IMR-90 (cell line): ENCODE data around the gene SASH3. TPM values are rescaled to one million over a fixed set of nuclear protein-coding genes. Genes with fewer than 3 reads are reported as not detected.

ENCODE experiments used
- ATAC-seq: fragments of 200-7000 bp; cut with Tn5 transposase; 2 replicates; pipeline ENCODE4 v1.9.1; 2020; ENCODE audit warnings: low read depth, mild to moderate bottlenecking, moderate library complexity
- BruUV-seq: library from RNA; stranded (reverse); fragments of 400-500 nt; replicated peaks from 2 replicates; lab custom pipeline; 2021; lab: Mats Ljungman, UMichigan
- CTCF ChIA-PET: fragments of 300-600 bp; formaldehyde crosslinking; extraction: SDS; loops from one replicate; lab custom pipeline; 2021; ENCODE audit warnings: antibody characterized with exemption; lab: Yijun Ruan, JAX
- POLR2A ChIA-PET: fragments of 300-600 bp; sonication (Branson Sonifier 250); formaldehyde crosslinking; loops from one replicate; lab custom pipeline; 2022; ENCODE audit warnings: antibody characterized with exemption; ENCODE audit not compliant: unreplicated experiment; lab: Charles Lee
- DNase-seq: peaks from one replicate; pipeline ENCODE4 v3.0.0; 2013
- H2AFZ ChIP-seq: replicated peaks from 2 replicates; pipeline ENCODE3; 2013; ENCODE audit warnings: low read length, mild to moderate bottlenecking; ENCODE audit not compliant: poor library complexity
- H2AK5ac ChIP-seq: 2 replicates; pipeline ENCODE4 v1.6.1; 2013; ENCODE audit warnings: low read depth, low read length, inconsistent platforms
- H2AK9ac ChIP-seq: replicated peaks from 2 replicates; pipeline ENCODE3; 2013; ENCODE audit warnings: mild to moderate bottlenecking, low read depth, low read length, moderate library complexity; ENCODE audit not compliant: poor library complexity
- H2BK120ac ChIP-seq: 2 replicates; pipeline ENCODE4 v1.6.1; 2013; ENCODE audit warnings: low read depth, low read length, inconsistent platforms
- H2BK15ac ChIP-seq: 3 replicates; pipeline ENCODE4 v1.6.1; 2013; ENCODE audit warnings: low read depth, low read length, inconsistent platforms
- H2BK20ac ChIP-seq: 2 replicates; pipeline ENCODE4 v1.6.1; 2013; ENCODE audit warnings: low read depth, mild to moderate bottlenecking, inconsistent platforms, low read length, moderate library complexity
- H2BK5ac ChIP-seq: 2 replicates; pipeline ENCODE4 v1.6.1; 2013; ENCODE audit warnings: mild to moderate bottlenecking, low read depth, low read length, inconsistent platforms; ENCODE audit not compliant: poor library complexity, severe bottlenecking
- H3K14ac ChIP-seq: replicated peaks from 2 replicates; pipeline ENCODE4 v1.6.1; 2013; ENCODE audit warnings: low read depth, low read length, inconsistent platforms
- H3K18ac ChIP-seq: 2 replicates; pipeline ENCODE4 v1.6.1; 2013; ENCODE audit warnings: low read depth, low read length, control low read depth
- H3K23ac ChIP-seq: 2 replicates; pipeline ENCODE4 v1.6.1; 2013; ENCODE audit warnings: low read depth, low read length, inconsistent platforms
- H3K27ac ChIP-seq: 2 replicates; pipeline ENCODE4 v1.5.1; 2013; ENCODE audit warnings: mild to moderate bottlenecking, control low read depth, low read length; ENCODE audit not compliant: insufficient read depth
- H3K27me3 ChIP-seq: 2 replicates; pipeline ENCODE4 v1.6.1; 2013; ENCODE audit warnings: low read length; ENCODE audit not compliant: control insufficient read depth, insufficient read depth
- H3K36me3 ChIP-seq: 2 replicates; pipeline ENCODE4 v1.6.1; 2013; ENCODE audit warnings: low read length, mixed read lengths; ENCODE audit not compliant: control insufficient read depth, insufficient read depth
- H3K4ac ChIP-seq: 2 replicates; pipeline ENCODE4 v1.6.1; 2013; ENCODE audit warnings: low read depth, low read length, inconsistent platforms
- H3K4me1 ChIP-seq: 2 replicates; pipeline ENCODE4 v1.6.1; 2013; ENCODE audit warnings: low read length, mixed read lengths; ENCODE audit not compliant: control insufficient read depth, insufficient read depth
- H3K4me2 ChIP-seq: 2 replicates; pipeline ENCODE4 v1.6.1; 2013; ENCODE audit warnings: low read depth, mild to moderate bottlenecking, control low read depth, low read length, moderate library complexity
- H3K4me3 ChIP-seq: 2 replicates; pipeline ENCODE4 v1.5.1; 2013; ENCODE audit warnings: low read depth, mild to moderate bottlenecking, control low read depth, low read length, moderate library complexity; ENCODE audit not compliant: insufficient read depth
- H3K56ac ChIP-seq: 2 replicates; pipeline ENCODE4 v1.6.1; 2013; ENCODE audit warnings: low read length, inconsistent platforms; ENCODE audit not compliant: insufficient read depth; ENCODE audit errors: extremely low read depth
- H3K79me1 ChIP-seq, 2 experiments: 2 replicates each; pipeline ENCODE4 v1.6.1; 2013; ENCODE audit warnings: low read length in 2 of 2, inconsistent platforms in 1 of 2, low read depth in 1 of 2
- H3K9ac ChIP-seq: 2 replicates; pipeline ENCODE4 v1.6.1; 2013; ENCODE audit warnings: low read depth, low read length, control low read depth
- H3K9me1 ChIP-seq: 2 replicates; pipeline ENCODE4 v1.6.1; 2013; ENCODE audit warnings: low read length, inconsistent platforms; ENCODE audit not compliant: insufficient read depth
- H3K9me3 ChIP-seq: 2 replicates; pipeline ENCODE4 v1.6.1; 2013; ENCODE audit warnings: low read length; ENCODE audit not compliant: control insufficient read depth, insufficient read depth
- H4K20me1 ChIP-seq: 2 replicates; pipeline ENCODE4 v1.6.1; 2013; ENCODE audit warnings: low read length, inconsistent platforms; ENCODE audit not compliant: insufficient read depth
- H4K5ac ChIP-seq: 2 replicates; pipeline ENCODE4 v1.6.1; 2013; ENCODE audit warnings: mild to moderate bottlenecking, low read depth, low read length, control low read depth
- H4K8ac ChIP-seq, 2 experiments: 2 replicates each; pipeline ENCODE4 v1.6.1; 2013; ENCODE audit warnings: low read depth in 2 of 2, low read length in 2 of 2, control low read depth in 1 of 2, inconsistent platforms in 1 of 2
- H4K91ac ChIP-seq: 2 replicates; pipeline ENCODE4 v1.6.1; 2013; ENCODE audit warnings: low read depth, low read length, inconsistent platforms; ENCODE audit not compliant: insufficient read depth
- CEBPB ChIP-seq: IDR thresholded peaks from 2 replicates; pipeline ENCODE4 v1.6.1; 2012; ENCODE audit warnings: low read depth, low read length, improper control_type of control experiment
- CHD1 ChIP-seq: IDR thresholded peaks from 2 replicates; pipeline ENCODE4 v1.6.1; 2012; ENCODE audit warnings: low read depth, low read length, improper control_type of control experiment
- CTCF ChIP-seq: conservative IDR thresholded peaks from 2 replicates; pipeline ENCODE4 v1.5.1; 2012; ENCODE audit warnings: mild to moderate bottlenecking, low read depth, low read length, improper control_type of control experiment
- ELK1 ChIP-seq: fragments of 150-350 bp; IDR thresholded peaks from 2 replicates; pipeline ENCODE4 v1.6.1; 2016; ENCODE audit warnings: low read depth, mild to moderate bottlenecking, low read length, moderate library complexity, borderline replicate concordance
- FOS ChIP-seq: fragments of 150-350 bp; IDR thresholded peaks from 2 replicates; pipeline ENCODE4 v1.6.1; 2016; ENCODE audit warnings: low read depth, low read length
- MAFK ChIP-seq: IDR thresholded peaks from 2 replicates; pipeline ENCODE4 v1.6.1; 2012; ENCODE audit warnings: low read depth, low read length, improper control_type of control experiment
- MAZ ChIP-seq: IDR thresholded peaks from 2 replicates; pipeline ENCODE4 v1.6.1; 2012; ENCODE audit warnings: low read depth, mild to moderate bottlenecking, low read length, improper control_type of control experiment, moderate library complexity, borderline replicate concordance
- MXI1 ChIP-seq: IDR thresholded peaks from 2 replicates; pipeline ENCODE4 v1.6.1; 2012; ENCODE audit warnings: low read depth, mild to moderate bottlenecking, low read length, moderate library complexity, borderline replicate concordance
- POLR2A ChIP-seq: IDR thresholded peaks from 2 replicates; pipeline ENCODE4 v1.6.1; 2012; ENCODE audit warnings: mild to moderate bottlenecking, low read depth, low read length
- RAD21 ChIP-seq: IDR thresholded peaks from 2 replicates; pipeline ENCODE4 v1.6.1; 2012; ENCODE audit warnings: low read length, improper control_type of control experiment
- RCOR1 ChIP-seq: IDR thresholded peaks from 2 replicates; pipeline ENCODE4 v1.6.1; 2012; ENCODE audit warnings: mild to moderate bottlenecking, low read length, improper control_type of control experiment; ENCODE audit not compliant: insufficient replicate concordance
- RFX5 ChIP-seq: IDR thresholded peaks from 2 replicates; pipeline ENCODE4 v1.8.0; 2012; ENCODE audit warnings: low read depth, mild to moderate bottlenecking, low read length, moderate library complexity
- SMC3 ChIP-seq: fragments of 150-350 bp; IDR thresholded peaks from 2 replicates; pipeline ENCODE4 v1.6.1; 2016; ENCODE audit warnings: low read depth, mild to moderate bottlenecking, antibody characterized with exemption, low read length, moderate library complexity
- USF2 ChIP-seq: fragments of 150-350 bp; IDR thresholded peaks from 2 replicates; pipeline ENCODE4 v1.6.1; 2017; ENCODE audit warnings: mild to moderate bottlenecking, antibody characterized with exemption, low read length, low read depth
- WGBS, 2 experiments: methylation state at CpG; one replicate each; pipeline versions ENCODE4 v1.1.5 to v1.1.7; 2013; ENCODE audit warnings: missing lambda C conversion rate in 2 of 2; ENCODE audit not compliant: insufficient read length in 1 of 2; ENCODE audit errors: extremely low coverage in 2 of 2; 5-methylcytosine and 5-hydroxymethylcytosine counted together
- dilution Hi-C: fragments of 300-500 bp; cut with HindIII; formaldehyde crosslinking; loops from one replicate; pipeline ENCODE4 v1.14.3; 2018; ENCODE audit warnings: low sequenced_read_pairs; ENCODE audit not compliant: unreplicated experiment
- in situ Hi-C: fragments of 300-500 bp; cut with MboI; formaldehyde crosslinking; loops from 3 replicates; pipeline ENCODE4 v1.14.3; 2019; ENCODE audit warnings: low sequenced_read_pairs, inconsistent platforms, mixed read lengths
- intact Hi-C: fragments of 100-400 bp; cut with micrococcal nuclease; formaldehyde crosslinking; loops from 2 replicates; pipeline ENCODE4 v1.10.0; 2022
- polyA plus RNA-seq, 3 experiments: library from polyadenylated mRNA; depleted of rRNA; stranded (reverse); fragments of >200 nt; gene quantifications; 2 replicates each; pipeline ENCODE4 v1.2.3, GENCODE V29; 2012; ENCODE audit warnings: low replicate concordance in 1 of 3
- total RNA-seq: library from RNA; depleted of rRNA; stranded (reverse); fragments of >200 nt; gene quantifications from 2 replicates; pipeline ENCODE4 v1.2.3, GENCODE V29; 2012

SASH3 gene
- total and polyA plus RNA-seq, 2 of the 4 experiments (the other 2 are of a cell fraction), result not detected

- Histone ChIP-seq H3K4me2 (no peak overlapping the region), H3K27ac (no peak overlapping the region), H4K8ac (no peak overlapping the region), H3K79me1 (no peaks in the 10 kb centered on the region), H3K36me3 (no peaks in the 10 kb centered on the region), H3K4me1 (no peaks in the 10 kb centered on the region), H4K5ac (no peak overlapping the region), H3K9me1 (no peaks in the 10 kb centered on the region), H3K56ac (no peak overlapping the region), H3K4me3 (no peak overlapping the region), H2AK5ac (no peak overlapping the region), H2AFZ (no peak overlapping the region), H2BK120ac (no peak overlapping the region), H4K91ac (no peak overlapping the region), H4K20me1 (no peaks in the 10 kb centered on the region), H3K23ac (no peak overlapping the region; the same call in 1 of the 2 replicates), H2BK5ac (no peak overlapping the region), H2BK15ac (no peak overlapping the region), H3K9me3 (no peaks in the 10 kb centered on the region), H3K18ac (no peak overlapping the region), H3K4ac (no peak overlapping the region), H2AK9ac (no peak overlapping the region), H2BK20ac (no peak overlapping the region), H3K14ac (no peak overlapping the region), H3K9ac (no peak overlapping the region), H3K27me3 (peaks cover 28% of the 10 kb centered on the region)
- in situ Hi-C loops, result no loop called here
- TF ChIP-seq MAZ (no peak), RFX5 (no peak), RAD21 (no peak), CTCF (no peak), MXI1 (no peak), RCOR1 (no peak), USF2 (no peak), ELK1 (no peak), CEBPB (no peak), MAFK (no peak), POLR2A (no peak), CHD1 (no peak), FOS (no peak), SMC3 (no peak)
- POLR2A ChIA-PET, result no interaction called here
- BruUV-seq, result no TSS peak
- intact Hi-C loops, result no loop called here
- 32% methylated on average over 2 of the region's 2 CpGs; no CpG with 5 or more reads in 1 of the 2 experiments for WGBS, 2 experiments
- CTCF ChIA-PET, result no interaction called here
- DNase-seq (no peak), ATAC-seq (no peak)
- dilution Hi-C loops, result no loop called here
Measured at GRCh38 chrX:129731228-129731627, 48.5 kb upstream of the SASH3 start.
